SK-N-SH (cell line): ENCODE results near the gene FASTKD3. TPM values are rescaled to one million over a fixed set of nuclear protein-coding genes. Genes with fewer than 3 reads are reported as not detected.
A peak's percentile ranks its signal among the peaks of the same experiment; 100 is the strongest.

ENCODE experiments used
- CTCF ChIA-PET: fragments of 300-600, 350-600 bp; formaldehyde crosslinking; extraction: SDS; loops from one replicate; lab custom pipeline; 2021; lab: Yijun Ruan, JAX
- POLR2A ChIA-PET: fragments of 350-600 bp; sonication (Branson Sonifier 250); formaldehyde crosslinking; extraction: SDS; loops from one replicate; lab custom pipeline; 2020; ENCODE audit warnings: antibody characterized with exemption, inconsistent platforms; lab: Yijun Ruan, JAX
- DNase-seq: peaks from one replicate; pipeline ENCODE4 v3.0.0; 2012
- H2AFZ ChIP-seq: fragments of 200-600 bp; sonication (generic); 2 replicates; pipeline ENCODE4 v1.8.1; 2016; ENCODE audit warnings: antibody characterized with exemption, mild to moderate bottlenecking, low read depth
- H3F3A ChIP-seq: fragments of 200-600 bp; sonication (generic); replicated peaks from 2 replicates; pipeline ENCODE3; 2016; ENCODE audit warnings: antibody characterized with exemption, mild to moderate bottlenecking; ENCODE audit not compliant: insufficient read depth
- H3K27ac ChIP-seq, 2 experiments: fragments of 200-500 bp in 1 of 2; fragments of 200-600 bp in 1 of 2; sonication (Bioruptor generic) in 1 of 2; sonication (generic), shearing (Covaris generic) in 1 of 2; 2 replicates each; pipeline versions ENCODE4 v1.5.1 to v1.6.1; 2014 to 2016; ENCODE audit warnings: low read depth in 2 of 2, inconsistent platforms in 1 of 2, low read length in 1 of 2, mild to moderate bottlenecking in 1 of 2, mixed read lengths in 1 of 2
- H3K27me3 ChIP-seq: fragments of 200-600 bp; sonication (generic), shearing (Covaris generic); 2 replicates; pipeline ENCODE4 v1.6.1; 2016; ENCODE audit warnings: mixed run types; ENCODE audit not compliant: insufficient read depth
- H3K36me3 ChIP-seq, 2 experiments: fragments of 200-500 bp in 1 of 2; fragments of 200-600 bp in 1 of 2; sonication (Bioruptor generic) in 1 of 2; sonication (generic) in 1 of 2; replicated peaks in 1 of 2; 2 replicates each; pipeline versions ENCODE3 to v1.5.1; 2014 to 2016; ENCODE audit warnings: low read length in 1 of 2, mild to moderate bottlenecking in 1 of 2; ENCODE audit not compliant: insufficient read depth in 2 of 2, control insufficient read depth in 1 of 2
- H3K4me1 ChIP-seq, 2 experiments: fragments of 200-500 bp in 1 of 2; fragments of 200-600 bp in 1 of 2; sonication (Bioruptor generic) in 1 of 2; sonication (generic), shearing (Covaris generic) in 1 of 2; 2 replicates each; pipeline versions ENCODE4 v1.5.1 to v1.6.1; 2014 to 2016; ENCODE audit warnings: low read depth in 1 of 2, low read length in 1 of 2, mixed run types in 1 of 2; ENCODE audit not compliant: insufficient read depth in 2 of 2, control insufficient read depth in 1 of 2
- H3K4me2 ChIP-seq: fragments of 200-600 bp; sonication (generic), shearing (Covaris generic); 2 replicates; pipeline ENCODE4 v1.6.1; 2017; ENCODE audit warnings: mixed run types
- H3K4me3 ChIP-seq, 2 experiments: fragments of 200-500 bp in 1 of 2; fragments of 200-600 bp in 1 of 2; sonication (Bioruptor generic) in 1 of 2; sonication (generic), shearing (Covaris generic) in 1 of 2; 2 replicates each; pipeline versions ENCODE4 v1.5.1 to v1.8.1; 2014 to 2016; ENCODE audit warnings: low read depth in 2 of 2, inconsistent platforms in 1 of 2, low read length in 1 of 2, mild to moderate bottlenecking in 1 of 2, mixed read lengths in 1 of 2, moderate library complexity in 1 of 2
- H3K79me2 ChIP-seq: fragments of 200-600 bp; sonication (generic); 2 replicates; pipeline ENCODE4 v1.8.1; 2017; ENCODE audit warnings: mild to moderate bottlenecking; ENCODE audit not compliant: insufficient read depth
- H3K9ac ChIP-seq: fragments of 200-600 bp; sonication (generic); 2 replicates; pipeline ENCODE4 v1.6.1; 2017; ENCODE audit warnings: mixed run types
- H3K9me2 ChIP-seq: fragments of 200-600 bp; sonication (generic); 2 replicates; pipeline ENCODE4 v1.6.1; 2017; ENCODE audit warnings: mixed run types
- H3K9me3 ChIP-seq: fragments of 200-600 bp; sonication (generic); 2 replicates; pipeline ENCODE4 v1.6.1; 2017; ENCODE audit warnings: mixed run types, mild to moderate bottlenecking, moderate library complexity
- H4K20me1 ChIP-seq: fragments of 200-600 bp; sonication (generic); 2 replicates; pipeline ENCODE4 v1.6.1; 2017; ENCODE audit warnings: mild to moderate bottlenecking, mixed run types; ENCODE audit not compliant: insufficient read depth
- CHD2 ChIP-seq: fragments of 150-350 bp; IDR thresholded peaks from 2 replicates; pipeline ENCODE4 v1.6.1; 2018; ENCODE audit warnings: low read length; ENCODE audit not compliant: partially characterized antibody
- CTCF ChIP-seq: fragments of 200-600 bp; sonication (generic); IDR thresholded peaks from 2 replicates; pipeline ENCODE4 v1.6.1; 2017; ENCODE audit warnings: antibody characterized with exemption, mild to moderate bottlenecking, moderate library complexity
- ELF1 ChIP-seq: IDR thresholded peaks from 2 replicates; pipeline ENCODE4 v1.4.0; 2012
- FOSL2 ChIP-seq: IDR thresholded peaks from 2 replicates; pipeline ENCODE4 v1.4.0; 2012; ENCODE audit warnings: low read depth, mild to moderate bottlenecking, moderate library complexity, borderline replicate concordance
- JUND ChIP-seq: IDR thresholded peaks from 2 replicates; pipeline ENCODE4 v1.4.0; 2012
- MEF2A ChIP-seq: IDR thresholded peaks from 2 replicates; pipeline ENCODE4 v1.4.0; 2012; ENCODE audit warnings: low read depth, borderline replicate concordance
- MXI1 ChIP-seq: IDR thresholded peaks from 2 replicates; pipeline ENCODE4 v1.6.1; 2012; ENCODE audit warnings: mild to moderate bottlenecking, low read depth, low read length, improper control_type of control experiment
- PBX3 ChIP-seq: IDR thresholded peaks from 2 replicates; pipeline ENCODE4; 2012
- RAD21 ChIP-seq: IDR thresholded peaks from 2 replicates; pipeline ENCODE4 v1.6.1; 2012; ENCODE audit warnings: mild to moderate bottlenecking, low read length
- RFX5 ChIP-seq: IDR thresholded peaks from 2 replicates; pipeline ENCODE4 v1.6.1; 2012; ENCODE audit warnings: mild to moderate bottlenecking, improper control_type of control experiment, low read length
- SIN3A ChIP-seq: IDR thresholded peaks from 2 replicates; pipeline ENCODE4 v1.6.1; 2012; ENCODE audit warnings: low read depth, mild to moderate bottlenecking, low read length, moderate library complexity, borderline replicate concordance
- TCF12 ChIP-seq: IDR thresholded peaks from 2 replicates; pipeline ENCODE4 v1.4.0; 2012
- WGBS: methylation state at CpG from one replicate; pipeline ENCODE4 v1.1.6; 2017; ENCODE audit warnings: low lambda C conversion rate; 5-methylcytosine and 5-hydroxymethylcytosine counted together
- polyA plus RNA-seq, 3 experiments: library from polyadenylated mRNA; depleted of rRNA; stranded (reverse); fragments of >200 nt; gene quantifications; 2 replicates each; pipeline ENCODE4 v1.2.3, GENCODE V29; 2012

FASTKD3 gene
- polyA plus RNA-seq, 1 of the 3 experiments (the other 2 are of a cell fraction), result 5.4 TPM

GRCh38 chr5:7828269-7828668 is 40.6 kb downstream of the FASTKD3 start (continued):
- no peak for TF ChIP-seq MEF2A
- no peak for TF ChIP-seq RAD21
- TF ChIP-seq TCF12, result no peak
- no peak for TF ChIP-seq CHD2
- TF ChIP-seq JUND, result no peak
- no peak for TF ChIP-seq PBX3
- TF ChIP-seq ELF1, result no peak

DNA sequence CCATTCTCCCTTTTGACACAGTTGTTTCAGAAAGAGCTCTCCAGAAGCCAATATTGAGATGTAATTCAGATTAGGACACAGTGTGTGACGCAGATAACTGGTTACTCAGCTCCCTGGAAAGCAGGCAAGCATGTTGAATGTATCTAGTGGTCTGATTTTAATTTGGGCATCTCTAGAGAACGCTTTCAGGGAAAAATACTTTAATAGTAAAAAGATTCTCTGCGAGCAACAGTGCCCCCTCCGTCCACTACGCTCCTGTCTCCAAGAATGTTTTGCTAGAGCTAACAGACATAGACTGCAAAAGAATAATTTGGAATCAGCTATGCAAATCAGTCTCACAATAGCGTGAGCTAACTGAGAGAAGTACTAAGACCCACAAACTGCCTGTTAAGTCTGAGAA is 41.2 kb downstream of the FASTKD3 start:
- no peak overlapping the region for H3K4me3 ChIP-seq
- no peaks in the 10 kb centered on the region for H4K20me1 ChIP-seq
- H3K36me3 ChIP-seq, result no peaks in the 10 kb centered on the region
- 5% methylated on average over 6 of the region's 6 CpGs for WGBS
- no peak overlapping the region for H3K27ac ChIP-seq
- H3K4me2 ChIP-seq, result no peak overlapping the region
- H3K79me2 ChIP-seq, result no peaks in the 10 kb centered on the region
- H3F3A ChIP-seq, result no peaks in the 10 kb centered on the region
- ChIA-PET CTCF (interaction anchor here (0.5 to 3.7 kb wide), 14 partner anchors 10 to 1102 kb away, joined by 3 to 39 read pairs (median 4); partner anchors contain the start of gene CFAP90), POLR2A (no interaction called here)
- peaks cover 0 to 2% of the 10 kb centered on the region in 2 experiments; a peak in 1 of 4 replicates for H3K4me1 ChIP-seq
- TF ChIP-seq RAD21, result peak; percentile 26; the same call in 1 of the 2 replicates
- TF ChIP-seq CTCF, result peak; percentile 54
- no peak for TF ChIP-seq FOSL2
- TF ChIP-seq ELF1, result no peak
- peak; percentile 49 for DNase-seq
- no peaks in the 10 kb centered on the region for H3K9me3 ChIP-seq
- H2AFZ ChIP-seq, result no peak overlapping the region
- H3K9me2 ChIP-seq, result no peaks in the 10 kb centered on the region
- no peak overlapping the region for H3K9ac ChIP-seq
- H3K27me3 ChIP-seq, result peaks cover 40% of the 10 kb centered on the region; the same call in 1 of the 2 replicates

GRCh38 chr5:7825630-7826029 is 43.2 kb downstream of the FASTKD3 start:
- Histone ChIP-seq H3K9me3 (no peaks in the 10 kb centered on the region), H3F3A (no peaks in the 10 kb centered on the region), H3K4me1 (peaks cover 0 to 2% of the 10 kb centered on the region in 2 experiments; a peak in 1 of 4 replicates), H3K27me3 (peaks cover 38% of the 10 kb centered on the region; the same call in 1 of the 2 replicates), H3K4me2 (no peak overlapping the region), H4K20me1 (no peaks in the 10 kb centered on the region), H3K79me2 (no peaks in the 10 kb centered on the region), H3K9me2 (no peaks in the 10 kb centered on the region), H3K36me3 (no peaks in the 10 kb centered on the region), H2AFZ (no peak overlapping the region), H3K4me3 (no peak overlapping the region), H3K9ac (no peak overlapping the region), H3K27ac (no peak overlapping the region)
- no peak for DNase-seq
- no peak for TF ChIP-seq SIN3A
- no peak for TF ChIP-seq MXI1
- no peak for TF ChIP-seq RFX5
- TF ChIP-seq FOSL2, result no peak
- POLR2A ChIA-PET, result no interaction called here
- 30% methylated on average over 6 of the region's 11 CpGs for WGBS
- CTCF ChIA-PET, result interaction anchor here (1.5 kb wide), 1 partner anchor 9 kb away, joined by 8 read pairs; no protein-coding TSS in a partner anchor
